ENCODE data around the gene TMEM132D.

The TMEM132D gene

GRCh38 chr12:129530984-129531383 lies 372.8 kb downstream of the TMEM132D start:
- no peak for DNase-seq

- DNase-seq: no peak
Measured at GRCh38 chr12:129530517-129530916, 373.3 kb downstream of the TMEM132D start.

DNA sequence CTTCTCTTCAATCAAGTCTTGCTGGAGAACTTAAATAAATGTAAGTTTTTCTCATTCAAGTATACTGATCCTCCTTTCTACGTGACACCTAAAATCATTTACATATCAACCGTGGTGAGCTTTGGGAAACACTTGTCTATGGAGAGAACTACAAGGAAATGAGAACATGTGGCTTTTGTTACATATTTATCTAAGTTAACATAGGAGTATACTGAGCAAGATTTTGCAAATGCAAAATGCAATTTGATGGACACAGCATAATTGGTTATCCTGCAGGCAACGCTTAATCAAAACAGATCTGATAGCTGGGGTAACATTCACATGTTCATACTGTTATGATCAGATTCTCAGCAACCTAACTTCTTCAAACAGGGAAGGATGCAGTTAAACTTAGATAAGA lies 376.3 kb downstream of the TMEM132D start:
- DNase-seq: no peak

- DNase-seq: no peak
Measured at GRCh38 chr12:129523621-129524020, 380.2 kb downstream of the TMEM132D start.

DNA sequence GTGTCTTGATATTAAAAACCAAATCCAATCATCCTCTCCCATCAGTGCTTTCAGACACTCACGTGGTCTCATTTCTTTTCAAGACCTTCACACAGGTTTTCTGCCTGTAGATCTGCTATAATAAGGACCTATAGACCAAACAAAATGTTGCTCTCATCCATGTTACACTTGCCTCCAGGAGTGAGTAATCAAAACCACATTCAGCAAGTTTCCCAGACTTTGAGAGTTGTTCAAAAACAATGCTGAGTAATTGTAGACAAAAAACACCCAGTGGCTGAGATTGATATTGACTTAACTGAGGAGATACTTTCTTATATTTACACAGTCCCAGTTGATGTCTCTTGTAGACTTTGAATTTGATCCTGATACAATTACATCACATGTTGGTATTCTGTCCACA lies 383.1 kb downstream of the TMEM132D start:
- no peak for DNase-seq

GRCh38 chr12:129503802-129504201 lies 400.0 kb downstream of the TMEM132D start:
- DNase-seq: no peak

- DNase-seq: no peak
Measured at GRCh38 chr12:129496226-129496625, 407.6 kb downstream of the TMEM132D start.

DNA sequence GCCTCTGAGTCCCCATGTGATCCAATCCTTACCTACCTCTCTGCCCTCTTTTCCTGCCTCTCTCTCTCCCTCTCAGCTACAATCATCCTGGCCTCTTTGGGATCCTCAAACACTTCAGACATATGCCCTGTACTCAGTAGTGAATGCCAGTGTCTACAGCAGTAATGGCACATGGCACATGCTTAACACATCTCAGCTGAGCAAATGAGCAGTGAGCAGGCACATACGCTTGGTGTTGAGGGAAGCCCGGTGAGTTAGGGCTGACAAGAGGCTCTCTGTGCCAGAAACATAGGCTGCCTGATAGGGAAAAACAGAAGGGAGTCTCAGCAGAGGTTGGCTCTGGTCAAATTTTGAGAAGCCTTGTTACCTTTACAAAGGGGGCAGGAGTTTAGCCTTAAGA lies 409.1 kb downstream of the TMEM132D start:
- DNase-seq: no peak

DNA sequence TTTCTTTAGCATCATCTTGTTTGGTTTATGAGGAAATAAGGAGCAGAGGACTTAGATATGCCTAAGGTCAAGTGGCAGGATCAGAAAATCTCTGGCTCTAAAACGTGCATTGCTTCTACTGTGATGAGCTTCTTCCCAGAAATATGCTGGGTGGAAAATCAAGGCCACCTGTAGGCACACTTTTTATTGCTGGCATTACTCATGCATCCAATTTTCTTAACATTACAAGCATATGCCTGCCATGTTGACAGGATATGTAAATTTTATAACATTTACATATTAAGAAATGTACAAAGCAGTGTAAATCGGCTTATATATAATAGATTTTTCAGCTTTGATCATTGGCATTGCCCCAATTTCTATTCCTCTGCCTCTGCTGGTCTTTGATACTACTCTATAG lies 409.6 kb downstream of the TMEM132D start:
- DNase-seq: no peak

DNA sequence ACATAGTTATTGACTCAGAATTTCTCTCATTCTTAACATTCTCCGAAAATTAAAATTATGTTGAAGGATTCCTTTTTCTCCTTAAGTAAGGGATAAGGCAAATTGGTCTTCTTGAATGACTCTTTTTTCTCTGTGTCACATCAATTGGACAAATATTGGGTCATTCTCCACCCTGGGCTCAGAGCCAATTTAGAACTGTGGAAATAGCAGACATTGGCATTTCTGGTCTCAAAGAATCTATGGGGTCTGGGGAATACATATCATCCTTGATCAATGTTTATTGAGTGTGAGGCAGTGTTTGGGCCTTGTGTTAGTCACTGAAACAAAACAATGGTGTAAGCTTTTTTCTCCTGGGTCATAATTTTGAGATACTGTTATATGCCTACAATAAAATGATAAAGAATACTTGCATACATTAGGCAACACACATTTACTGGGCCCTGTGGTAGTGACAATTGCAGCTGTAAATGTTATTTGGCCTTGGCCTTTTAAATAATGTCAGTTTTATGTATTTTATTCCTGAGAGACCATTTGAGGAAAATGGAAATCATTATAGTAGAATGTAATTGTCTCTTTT lies 414.6 kb downstream of the TMEM132D start:
- DNase-seq: no peak

DNA sequence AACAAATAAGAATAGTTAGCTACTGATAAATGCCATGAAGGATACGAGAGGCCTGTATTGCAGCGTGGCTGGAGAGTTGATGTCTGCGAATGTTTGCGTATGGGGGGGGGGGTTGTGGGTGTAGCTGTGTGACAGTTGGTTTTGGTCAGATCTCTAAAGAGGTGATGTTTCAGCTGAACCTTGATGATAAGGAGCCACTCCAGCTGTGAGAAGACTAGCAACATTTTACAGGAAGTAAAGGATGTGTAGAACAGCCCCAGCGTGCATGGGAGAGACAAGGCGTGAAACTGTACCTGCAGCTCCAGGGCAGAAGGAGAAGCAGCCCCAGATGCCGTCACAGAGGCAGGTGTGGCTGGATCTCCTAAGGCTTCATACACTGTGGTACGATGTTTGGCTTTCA lies 416.9 kb downstream of the TMEM132D start:
- no peak for DNase-seq

GRCh38 chr12:129483111-129483893 lies 420.5 kb downstream of the TMEM132D start:
- no peak for DNase-seq

- DNase-seq: no peak
Measured at GRCh38 chr12:129481921-129482320, 421.9 kb downstream of the TMEM132D start.

DNA sequence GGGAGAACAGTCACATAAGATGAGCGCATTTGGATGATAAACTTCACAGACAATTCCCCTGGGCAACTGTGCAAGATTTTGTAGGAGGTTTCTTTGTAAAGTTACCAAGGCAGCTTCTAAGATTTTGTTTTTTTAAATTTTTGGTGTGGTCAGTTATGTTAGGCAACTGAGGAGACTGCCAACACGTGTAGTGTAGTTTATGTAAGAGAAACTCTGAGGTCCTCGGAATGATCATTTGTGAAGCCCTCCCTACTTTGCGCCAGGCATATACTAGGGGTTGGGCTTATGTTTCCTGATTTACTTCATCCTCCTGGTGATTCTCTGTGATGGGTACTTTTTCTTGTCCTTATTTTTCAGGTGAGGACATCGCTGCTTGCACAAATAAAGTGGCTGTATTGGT lies 433.6 kb downstream of the TMEM132D start:
- DNase-seq: no peak

- peak; percentile 22 for DNase-seq
Measured at GRCh38 chr12:129467726-129468125, 436.1 kb downstream of the TMEM132D start.

DNA sequence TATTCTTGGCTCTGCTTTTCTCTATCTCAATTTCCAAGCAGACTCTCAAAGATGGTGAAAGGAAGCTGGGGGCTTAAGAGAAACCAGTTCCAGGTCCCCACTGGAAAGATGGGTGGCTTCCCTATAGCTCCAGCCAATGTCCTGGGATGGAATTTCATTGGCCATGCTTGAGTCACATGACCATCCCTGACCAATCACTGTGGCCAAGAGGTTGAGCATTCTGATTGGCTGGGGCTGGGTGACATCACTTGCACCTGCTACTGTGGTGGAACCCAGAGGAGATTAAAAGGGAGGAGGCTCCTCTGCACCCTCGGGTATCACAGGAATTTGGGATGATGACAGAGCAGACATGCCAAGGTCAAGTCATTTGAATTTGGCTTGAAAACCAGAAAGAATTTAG lies 436.5 kb downstream of the TMEM132D start:
- no peak for DNase-seq

DNA sequence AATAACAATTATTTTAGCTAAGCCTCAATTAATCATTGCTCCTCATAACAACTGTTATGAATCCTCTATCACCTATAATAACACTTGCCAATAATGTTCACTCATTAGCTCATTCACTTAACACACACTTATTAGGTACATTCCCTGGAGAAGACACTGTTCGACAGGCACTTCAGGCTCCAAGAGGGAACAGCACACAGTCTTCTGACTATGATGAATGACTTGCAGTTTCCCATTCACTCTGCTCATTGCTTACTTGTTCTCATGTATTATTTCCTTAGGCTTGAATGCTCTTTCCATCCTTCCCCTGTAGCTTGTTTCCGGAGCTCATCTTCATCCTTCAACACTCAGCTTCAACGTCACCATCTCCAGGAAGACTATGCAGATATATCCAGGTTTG lies 437.3 kb downstream of the TMEM132D start:
- no peak for DNase-seq

GRCh38 chr12:129459886-129460285 lies 443.9 kb downstream of the TMEM132D start:
- no peak for DNase-seq

GRCh38 chr12:129446696-129447095 lies 457.1 kb downstream of the TMEM132D start:
- DNase-seq: no peak

- no peak for DNase-seq
Measured at GRCh38 chr12:129440278-129440677, 463.5 kb downstream of the TMEM132D start.

DNA sequence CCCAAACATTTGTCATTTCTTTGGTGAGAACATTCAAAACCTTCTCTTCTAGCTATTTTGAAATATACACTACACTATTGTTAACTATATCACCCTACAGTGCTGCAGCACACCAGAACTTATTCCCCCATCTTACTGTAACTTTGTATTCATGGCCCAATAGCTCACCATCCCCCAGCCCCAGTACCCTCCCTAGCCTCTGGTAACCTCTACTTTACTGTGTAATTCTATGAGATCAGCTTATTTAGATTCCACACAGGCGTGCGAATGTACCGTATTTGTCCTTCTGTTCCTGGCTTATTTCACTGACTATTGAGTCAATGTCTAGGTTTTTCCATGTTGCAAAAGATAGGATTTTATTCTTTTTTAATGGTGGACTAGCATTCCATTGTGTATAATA lies 469.0 kb downstream of the TMEM132D start:
- no peak for DNase-seq

DNA sequence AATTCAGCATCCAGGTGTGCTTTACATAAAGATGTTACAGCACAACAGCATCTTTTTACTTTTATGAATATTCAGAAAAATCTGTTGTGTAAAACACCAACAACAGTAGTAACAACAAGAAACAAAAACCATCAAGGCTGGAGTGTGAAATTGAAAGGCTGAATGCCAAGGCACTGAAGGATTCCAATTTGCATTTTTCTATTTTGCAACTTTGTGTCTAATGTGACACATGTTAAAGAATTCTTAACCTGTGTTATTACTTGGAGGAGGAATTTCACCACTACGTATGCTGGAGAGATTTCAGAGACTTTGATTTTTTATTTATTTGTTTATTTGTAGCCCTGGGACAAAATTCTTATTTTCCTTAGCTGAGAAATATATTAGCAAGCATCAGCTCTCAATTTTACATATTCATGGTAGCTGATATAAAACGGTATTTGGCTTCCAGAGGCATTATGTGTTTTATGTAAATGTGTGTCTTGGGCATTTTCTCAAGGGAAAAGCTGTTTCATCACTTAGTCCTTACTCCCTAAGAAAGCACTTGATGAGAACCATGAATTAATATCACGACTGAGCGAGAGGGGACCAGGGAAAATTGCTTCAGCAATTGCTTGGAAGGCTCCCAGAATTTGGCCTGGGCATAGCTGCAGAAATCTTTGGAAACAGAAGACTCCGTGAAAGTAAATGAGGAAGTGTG lies 475.4 kb downstream of the TMEM132D start:
- DNase-seq: no peak

- no peak for DNase-seq
Measured at GRCh38 chr12:129423041-129423580, 480.7 kb downstream of the TMEM132D start.

GRCh38 chr12:129413295-129413694 lies 490.5 kb downstream of the TMEM132D start:
- no peak for DNase-seq
